GM13977 (cell line): ENCODE measurements around the gene CAMK2A.

Source experiments
- DNase-seq: peaks from one replicate; pipeline ENCODE4 v3.0.0; 2012; ENCODE audit warnings: low spot score
- CTCF ChIP-seq: IDR thresholded peaks from 2 replicates; pipeline ENCODE4 v1.5.1; 2012; ENCODE audit warnings: mild to moderate bottlenecking, control low read depth; ENCODE audit not compliant: insufficient read depth; ENCODE audit errors: extremely low read depth, missing control alignments
- in situ Hi-C: fragments of 300-500 bp; cut with MboI; formaldehyde crosslinking; loops from one replicate; pipeline ENCODE4 v1.12.0; 2022; ENCODE audit warnings: low sequenced_read_pairs, low pct_unique_long_range_greater_than_20kb, mixed read lengths, inconsistent platforms; ENCODE audit not compliant: unreplicated experiment

CAMK2A gene

DNA sequence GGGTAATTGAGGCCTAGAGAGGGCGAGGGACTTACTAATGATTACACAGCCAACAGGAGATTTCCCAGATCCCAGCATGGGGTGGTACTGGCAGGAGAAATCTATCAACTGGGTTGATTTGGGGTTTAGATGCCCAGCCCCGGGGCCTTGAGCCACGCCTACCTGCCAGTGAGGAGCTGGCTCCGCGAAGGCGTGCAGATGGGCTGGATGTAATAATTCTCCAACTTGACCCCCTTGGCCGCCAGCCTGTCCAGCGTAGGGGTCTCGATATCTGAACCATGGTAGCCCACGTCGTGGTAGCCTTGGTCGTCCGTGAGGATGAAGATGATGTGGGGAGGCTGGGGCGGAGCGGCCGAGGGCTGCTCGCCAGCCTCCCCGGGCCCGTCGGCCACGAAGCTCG, 12.3 kb upstream of the CAMK2A start:
- in situ Hi-C loops: no loop called here
- DNase-seq: no peak
- no peak for TF ChIP-seq CTCF

DNA sequence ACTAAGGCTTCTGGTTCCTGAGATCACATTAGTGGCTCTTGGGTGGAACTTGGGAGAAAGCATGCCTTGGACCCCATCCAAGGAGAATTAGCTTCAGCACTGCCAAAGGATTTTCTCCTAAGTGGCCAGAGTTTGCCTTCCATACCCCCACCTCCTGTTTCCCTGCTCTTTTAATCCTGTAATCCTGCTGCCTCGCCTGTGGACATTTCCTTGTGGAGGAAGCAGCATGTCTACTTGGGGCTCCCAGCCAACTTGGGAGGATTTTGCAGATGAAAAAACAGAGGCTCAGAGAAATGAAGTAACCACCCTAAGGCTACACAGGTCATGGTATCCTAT, 11.6 kb upstream of the CAMK2A start:
- no peak for DNase-seq
- in situ Hi-C loops: no loop called here
- TF ChIP-seq CTCF: no peak

- in situ Hi-C loops: no loop called here
- TF ChIP-seq CTCF: no peak
- no peak for DNase-seq
Measured at GRCh38 chr5:150300496-150301169, 11.1 kb upstream of the CAMK2A start.

DNA sequence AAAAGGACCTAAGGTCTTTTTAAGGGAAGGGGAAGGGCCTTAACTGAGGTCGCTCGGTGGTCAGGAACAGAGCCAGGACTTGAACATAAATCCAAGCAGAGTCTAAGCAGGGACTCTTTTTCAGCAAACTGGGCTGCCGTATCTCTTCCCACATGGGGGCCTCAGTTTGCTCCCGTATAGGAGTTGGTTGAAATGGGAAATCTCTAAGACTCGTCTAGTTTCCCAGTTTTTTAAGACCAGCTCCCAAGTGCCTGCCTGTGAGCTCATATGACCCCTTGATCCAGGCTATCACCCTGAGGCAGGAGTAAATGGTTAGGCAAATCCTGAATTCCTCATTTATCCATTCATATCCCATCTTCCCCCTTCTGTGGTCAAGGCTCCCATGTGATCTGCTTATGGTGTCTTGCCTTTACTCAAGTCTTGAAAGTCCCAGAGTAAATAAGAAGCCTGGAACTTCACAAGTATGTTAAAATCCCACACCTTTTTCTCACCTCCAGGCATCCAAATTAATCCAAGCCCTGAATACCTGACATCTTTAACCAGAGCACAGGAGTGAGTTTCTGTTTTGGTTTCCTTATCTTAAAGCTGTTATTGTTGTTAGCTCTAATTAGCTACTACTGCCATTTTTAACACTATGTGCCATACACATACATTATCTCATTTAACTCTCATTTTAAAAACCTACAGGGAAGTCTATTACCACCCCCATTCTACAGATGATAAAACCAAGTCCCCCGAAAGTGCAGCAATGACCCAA, 10.2 kb upstream of the CAMK2A start:
- DNase-seq: no peak
- no peak for TF ChIP-seq CTCF
- in situ Hi-C loops: no loop called here

GRCh38 chr5:150298701-150299451, 9.3 kb upstream of the CAMK2A start:
- in situ Hi-C loops: no loop called here

More at GRCh38 chr5:150298701-150299451, 9.3 kb upstream of the CAMK2A start:
- TF ChIP-seq CTCF: no peak
- no peak for DNase-seq
